HCT116 (cell line): ENCODE data around the gene CCDC8. TPM values are rescaled to one million over a fixed set of nuclear protein-coding genes. Genes with fewer than 3 reads are reported as not detected.

ENCODE experiments used
- ATAC-seq: fragments of 200-7000 bp; cut with Tn5 transposase; 2 replicates; pipeline ENCODE4 v1.9.1; 2020; ENCODE audit warnings: mild to moderate bottlenecking, moderate library complexity
- BruUV-seq: library from RNA; stranded (reverse); fragments of 400-500 nt; replicated peaks from 2 replicates; lab custom pipeline; 2021; lab: Mats Ljungman, UMichigan
- CTCF ChIA-PET: fragments of 300-600 bp; sonication (Branson Sonifier 250); formaldehyde crosslinking; loops from one replicate; lab custom pipeline; 2021; ENCODE audit warnings: antibody characterized with exemption; lab: Charles Lee
- POLR2A ChIA-PET: fragments of 300-600, 350-600 bp; sonication (Branson Sonifier 250); formaldehyde crosslinking; loops from one replicate; lab custom pipeline; 2021; ENCODE audit warnings: antibody characterized with exemption; lab: Charles Lee
- RAD21 ChIA-PET, 2 experiments: fragments of 300-600 bp; sonication (Branson Sonifier 250); formaldehyde crosslinking; loops; one replicate each; lab custom pipeline; 2023; ENCODE audit warnings: low total read pairs in 2 of 2; ENCODE audit not compliant: uncharacterized antibody in 2 of 2, unreplicated experiment in 2 of 2, low non-redundant PET in 1 of 2; lab: Charles Lee
- DNase-seq: peaks from one replicate; pipeline ENCODE4 v3.0.0-alpha.2; 2010; ENCODE audit warnings: low read depth, low spot score
- H2AFZ ChIP-seq: fragments of 200-600 bp; shearing (Covaris generic), sonication (generic); 2 replicates; pipeline ENCODE4 v1.6.1; 2017; ENCODE audit warnings: low read depth, mixed run types, mixed read lengths, antibody characterized with exemption, low read length; ENCODE audit not compliant: poor library complexity, severe bottlenecking
- H3K27ac ChIP-seq: 2 replicates; pipeline ENCODE4 v1.5.1; 2012; ENCODE audit warnings: low read depth, low read length
- H3K27me3 ChIP-seq: fragments of 200-600 bp; sonication (generic); 2 replicates; pipeline ENCODE4 v1.6.1; 2016; ENCODE audit warnings: mixed run types, low read length, mixed read lengths; ENCODE audit not compliant: insufficient read depth
- H3K36me3 ChIP-seq, 2 experiments: fragments of 200-500 bp in 1 of 2; fragments of 200-600 bp in 1 of 2; sonication (Bioruptor generic) in 1 of 2; sonication (generic) in 1 of 2; 2 replicates each; pipeline versions ENCODE4 v1.5.1 to v1.6.1; 2014 to 2016; ENCODE audit warnings: low read length in 2 of 2, inconsistent platforms in 1 of 2, mixed read lengths in 1 of 2, mixed run types in 1 of 2; ENCODE audit not compliant: insufficient read depth in 2 of 2, control insufficient read depth in 1 of 2
- H3K4me1 ChIP-seq, 2 experiments: fragments of 200-600 bp in 1 of 2; sonication (generic) in 1 of 2; 2 replicates each; pipeline versions ENCODE4 v1.5.1 to v1.6.1; 2012 to 2017; ENCODE audit warnings: low read length in 2 of 2, inconsistent platforms in 1 of 2, mild to moderate bottlenecking in 1 of 2, mixed read lengths in 1 of 2, mixed run types in 1 of 2, moderate library complexity in 1 of 2; ENCODE audit not compliant: insufficient read depth in 2 of 2, control insufficient read depth in 1 of 2
- H3K4me2 ChIP-seq: fragments of 200-600 bp; sonication (generic); 2 replicates; pipeline ENCODE4 v1.6.1; 2017; ENCODE audit warnings: mixed run types, low read length, mixed read lengths
- H3K4me3 ChIP-seq, 2 experiments: fragments of 200-600 bp in 1 of 2; sonication (generic) in 1 of 2; replicated peaks in 1 of 2; 2 replicates each; pipeline ENCODE4 v1.5.1; 2011 to 2016; ENCODE audit warnings: low read length in 2 of 2, control low read depth in 1 of 2, low read depth in 1 of 2, mild to moderate bottlenecking in 1 of 2, mixed read lengths in 1 of 2, mixed run types in 1 of 2
- H3K79me2 ChIP-seq: fragments of 200-600 bp; sonication (generic); 2 replicates; pipeline ENCODE4 v1.6.1; 2017; ENCODE audit warnings: mild to moderate bottlenecking, mixed run types, low read length, moderate library complexity, mixed read lengths; ENCODE audit not compliant: insufficient read depth
- H3K9ac ChIP-seq: fragments of 200-600 bp; sonication (generic); 2 replicates; pipeline ENCODE4 v1.6.1; 2016; ENCODE audit warnings: low read length, mixed read lengths
- H3K9me2 ChIP-seq: fragments of 200-600 bp; sonication (generic), shearing (Covaris generic); 2 replicates; pipeline ENCODE4 v1.6.1; 2017; ENCODE audit warnings: mixed run types, mild to moderate bottlenecking, moderate library complexity; ENCODE audit not compliant: insufficient read depth
- H3K9me3 ChIP-seq, 2 experiments: fragments of 200-500 bp in 1 of 2; fragments of 200-600 bp in 1 of 2; sonication (Bioruptor generic) in 1 of 2; sonication (generic) in 1 of 2; 2 replicates each; pipeline ENCODE4 v1.6.1; 2014 to 2017; ENCODE audit warnings: low read length in 2 of 2, mixed read lengths in 2 of 2, inconsistent platforms in 1 of 2, low read depth in 1 of 2, mild to moderate bottlenecking in 1 of 2, mixed run types in 1 of 2, moderate library complexity in 1 of 2; ENCODE audit not compliant: control insufficient read depth in 1 of 2, insufficient read depth in 1 of 2
- H4K20me1 ChIP-seq: fragments of 200-600 bp; sonication (generic), shearing (Covaris generic); 2 replicates; pipeline ENCODE4 v1.6.1; 2017; ENCODE audit warnings: mixed run types, mild to moderate bottlenecking, moderate library complexity; ENCODE audit not compliant: insufficient read depth
- EGR1 ChIP-seq: IDR thresholded peaks from 2 replicates; pipeline ENCODE4 v1.6.1; 2012; ENCODE audit warnings: low read depth
- FOSL1 ChIP-seq: IDR thresholded peaks from 2 replicates; pipeline ENCODE4 v1.6.1; 2012; ENCODE audit warnings: low read depth
- TCF7L2 ChIP-seq: IDR thresholded peaks from 2 replicates; pipeline ENCODE4 v1.7.0; 2011; ENCODE audit warnings: borderline replicate concordance, inconsistent platforms; ENCODE audit not compliant: insufficient read depth, insufficient read length; ENCODE audit errors: extremely low read depth
- intact Hi-C: fragments of 100-400 bp; cut with micrococcal nuclease; formaldehyde crosslinking; loops from 2 replicates; pipeline ENCODE4 v1.10.0; 2022
- total RNA-seq: library from RNA; stranded (reverse); gene quantifications from one replicate; pipeline ENCODE4 v1.2.1, GENCODE V29; 2021; ENCODE audit not compliant: unreplicated experiment

Gene CCDC8
- total RNA-seq, 1 experiment from 2014 or later = 0.10 TPM

DNA sequence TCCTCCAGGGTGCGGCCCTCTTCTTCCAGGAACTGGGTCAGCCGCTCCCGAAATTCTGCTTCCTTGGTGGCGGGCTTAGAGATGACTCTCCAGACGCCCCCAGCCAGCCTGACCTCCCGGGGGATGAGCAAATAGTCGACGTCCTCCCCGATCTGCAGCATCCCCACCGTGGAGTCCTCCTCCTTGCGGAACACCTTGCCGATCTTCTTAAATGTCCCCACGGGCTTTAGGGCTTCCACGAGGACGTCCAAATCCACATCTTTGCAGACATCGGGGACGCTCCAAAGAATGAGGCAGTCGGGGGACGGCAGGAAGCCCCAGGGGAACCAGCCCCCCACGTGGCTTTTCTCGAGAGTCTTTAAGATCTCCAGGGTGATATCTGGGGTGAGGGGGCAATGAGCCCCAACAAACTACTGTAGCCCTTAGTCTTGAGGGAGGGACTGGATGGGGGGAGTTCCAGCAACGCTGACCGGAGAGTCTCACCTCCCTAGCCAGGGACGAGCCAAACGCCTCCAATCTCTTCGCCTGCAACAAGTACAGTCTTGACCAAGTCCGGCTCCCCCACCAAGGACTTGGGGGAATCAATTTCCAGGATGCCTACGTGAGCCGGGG is 608 bp downstream of the CCDC8 start:
- H3K9ac ChIP-seq = no peak overlapping the region
- no peak overlapping the region for H2AFZ ChIP-seq
- no peaks in the 10 kb centered on the region for H3K27me3 ChIP-seq
- POLR2A ChIA-PET = no interaction called here
- H3K4me1 ChIP-seq = peaks cover 12 to 16% of the 10 kb centered on the region in 2 experiments
- H3K27ac ChIP-seq = no peak overlapping the region
- H3K79me2 ChIP-seq = no peaks in the 10 kb centered on the region
- intact Hi-C loops = no loop called here
- TF ChIP-seq TCF7L2 = no peak
- TF ChIP-seq, all 23 proteins: peak for 0
- Histone ChIP-seq H3K4me2 (no peak overlapping the region), H3K9me2 (no peaks in the 10 kb centered on the region), H4K20me1 (no peaks in the 10 kb centered on the region), H3K9me3 (no peaks in the 10 kb centered on the region), H3K4me3 (no peak overlapping the region), H3K36me3 (no peaks in the 10 kb centered on the region)
- no TSS peak for BruUV-seq
- no peak for DNase-seq
- ChIA-PET RAD21 (no interaction called here), CTCF (no interaction called here)
- ATAC-seq = no peak

DNA sequence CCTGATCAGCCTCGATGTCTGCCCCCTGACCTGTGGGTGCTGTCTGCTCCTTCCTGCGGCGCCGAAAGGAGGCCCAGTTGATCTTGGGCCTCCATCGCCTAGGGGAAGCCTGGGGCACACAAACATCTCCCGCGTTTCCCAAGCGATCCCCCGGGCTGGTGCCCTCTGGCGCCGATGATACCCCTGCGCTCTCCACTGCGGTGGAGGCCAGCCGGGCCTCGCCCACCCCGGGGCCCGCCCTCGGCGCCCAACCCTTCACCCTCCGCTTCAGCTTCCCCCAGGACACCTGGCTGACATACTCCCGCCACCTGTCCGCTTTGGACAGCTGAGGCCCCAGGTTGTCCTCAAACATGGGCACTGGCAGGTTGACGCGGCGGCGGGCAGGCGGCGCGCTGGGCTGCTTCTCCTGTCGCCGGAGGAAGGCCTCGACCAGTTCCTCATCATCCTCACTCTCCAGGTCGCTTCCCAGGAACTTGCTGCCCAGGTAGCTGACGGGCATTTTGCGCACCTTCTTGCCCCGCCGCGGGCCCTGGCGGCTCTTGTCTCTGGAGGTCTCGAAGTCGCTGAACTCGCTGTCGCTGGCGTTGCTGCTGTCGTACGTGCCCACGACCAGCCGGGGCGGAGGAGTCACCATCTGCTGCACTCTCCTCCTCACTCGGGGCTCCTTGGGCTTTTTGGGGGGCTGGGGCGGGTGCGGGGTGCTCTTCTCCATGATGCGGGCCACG is 1.3 kb downstream of the CCDC8 start:
- no peaks in the 10 kb centered on the region for H3K79me2 ChIP-seq
- H3K27ac ChIP-seq = no peak overlapping the region
- ChIA-PET RAD21 (no interaction called here), CTCF (no interaction called here), POLR2A (no interaction called here)
- no TSS peak for BruUV-seq
- no peaks in the 10 kb centered on the region for H3K27me3 ChIP-seq
- H3K4me1 ChIP-seq = peaks cover 11 to 12% of the 10 kb centered on the region in 2 experiments
- no peak for DNase-seq
- no peak overlapping the region for H3K4me2 ChIP-seq
- H2AFZ ChIP-seq = no peak overlapping the region
- no peaks in the 10 kb centered on the region for H3K36me3 ChIP-seq
- H3K4me3 ChIP-seq = no peak overlapping the region
- no peaks in the 10 kb centered on the region for H3K9me3 ChIP-seq
- TF ChIP-seq EGR1 (no peak), FOSL1 (no peak)
- ATAC-seq = no peak
- no peaks in the 10 kb centered on the region for H4K20me1 ChIP-seq
- intact Hi-C loops = no loop called here
- H3K9ac ChIP-seq = no peak overlapping the region
- H3K9me2 ChIP-seq = no peaks in the 10 kb centered on the region
